Activated gamma-delta T cell treated with anti-CD3 and anti-CD28 coated beads, Interleukin-2, amount 50 U/mL, for 16 hours (primary cell): Measurements from ENCODE around the gene IFNA14.
"Not testable (repeated sequence)": the region's sequence is repeated elsewhere in the genome, so short reads cannot be mapped to it uniquely, and the experiment has no call there.

Source experiments
- DNase-seq: peaks from one replicate; pipeline ENCODE4 v3.0.0-alpha.2; 2020; ENCODE audit warnings: low read depth

Gene IFNA14

DNA sequence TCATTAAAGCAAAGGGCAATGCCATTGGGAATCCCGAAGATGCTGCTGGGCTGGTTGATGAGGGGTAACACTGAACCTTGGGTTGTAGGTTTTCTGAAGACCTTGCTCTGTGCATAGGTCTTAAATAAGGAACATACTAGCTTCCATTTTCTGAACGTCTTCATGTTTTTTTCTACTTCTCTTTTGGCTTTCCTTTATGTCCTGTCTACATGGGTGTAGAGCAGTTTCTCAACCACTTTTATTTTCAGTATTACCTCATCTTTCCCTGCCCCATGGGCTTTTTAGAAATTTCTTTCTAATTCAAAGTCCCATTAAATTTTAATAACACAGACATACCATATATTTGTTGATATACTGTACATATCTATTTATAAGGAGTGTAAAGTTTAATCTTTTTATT is at the start of gene IFNA14:
Gene IFNA14, minus strand, starts transcription at position 95 of the 400 bp plus-strand sequence. Its CDS starts 70 bp downstream, at position 25.
- DNase-seq, result no peak

DNA sequence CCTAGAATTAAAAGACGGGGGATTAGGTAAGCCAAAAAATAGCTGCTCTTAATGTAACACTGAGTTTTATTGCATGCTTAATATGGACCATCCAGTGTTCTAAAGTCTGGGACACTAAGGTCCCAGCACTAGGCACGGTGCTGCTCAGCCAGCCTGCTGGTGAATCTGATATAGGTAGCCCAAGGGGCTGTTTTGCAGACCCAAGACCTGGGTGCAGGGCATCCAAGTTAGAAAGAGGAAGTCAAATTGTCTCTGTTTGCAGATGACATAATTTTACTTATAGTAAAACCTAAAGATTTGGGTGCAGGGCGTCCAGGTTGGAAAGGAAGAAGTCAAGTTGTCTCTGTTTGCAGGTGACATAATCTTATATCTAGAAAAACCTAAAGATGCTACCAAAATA is 47.5 kb upstream of the IFNA14 start:
- no peak for DNase-seq

DNA sequence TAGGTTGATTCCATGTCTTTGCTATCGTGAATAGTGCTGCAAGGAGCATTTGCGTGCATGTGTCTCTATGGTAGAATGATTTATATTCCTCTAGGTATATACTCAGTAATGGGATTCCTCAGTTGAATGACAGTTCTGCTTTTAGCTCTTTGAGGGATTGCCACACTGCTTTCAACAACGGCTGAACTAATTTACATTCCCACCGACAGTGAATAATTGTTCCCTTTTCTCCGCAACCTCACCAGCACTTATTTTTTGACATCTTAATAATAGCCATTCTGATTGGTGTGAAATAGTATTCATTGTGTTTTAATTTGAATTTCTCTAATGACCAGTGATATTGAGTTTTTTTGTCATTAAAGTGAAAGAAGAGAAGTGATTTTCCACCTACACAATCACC is 46.9 kb upstream of the IFNA14 start:
- no peak for DNase-seq

DNA sequence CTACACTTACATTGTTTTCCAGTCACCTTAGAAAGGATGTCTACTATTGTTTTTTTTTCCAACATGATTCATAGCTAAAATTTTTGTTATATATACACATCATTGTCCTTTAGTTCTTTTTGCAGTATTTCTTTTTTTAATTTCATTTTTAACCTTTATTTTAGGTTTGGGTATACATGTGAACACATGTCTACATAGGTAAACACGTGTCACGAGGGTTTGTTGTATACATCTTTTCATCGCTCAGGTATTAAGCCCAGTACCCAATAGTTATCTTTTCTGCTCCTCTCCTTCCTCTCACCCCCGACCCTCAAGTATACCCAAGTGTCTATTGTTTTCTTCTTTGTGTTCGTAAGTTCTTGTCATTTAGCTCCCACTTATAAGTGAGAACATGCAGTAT is 46.3 kb upstream of the IFNA14 start:
- no peak for DNase-seq

DNA sequence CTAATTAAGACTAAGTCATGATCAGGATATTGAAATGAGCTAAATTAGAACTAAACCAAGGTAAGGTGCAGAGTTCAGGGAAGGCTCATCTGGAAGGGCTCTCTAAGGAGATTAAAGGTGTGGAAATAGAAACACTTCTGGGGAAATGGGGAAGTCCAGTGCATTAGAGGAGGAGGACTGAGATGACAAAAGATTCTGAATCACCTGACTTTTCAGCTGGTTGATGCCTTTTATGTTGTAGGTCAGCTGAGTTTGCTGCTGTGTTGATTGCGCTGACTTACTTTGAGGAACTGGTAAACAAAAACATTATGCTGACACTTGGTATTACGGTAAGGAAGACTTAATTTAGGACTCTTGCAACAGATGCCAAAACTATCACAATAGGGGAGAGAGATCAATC is 41.5 kb upstream of the IFNA14 start:
- no peak for DNase-seq

DNA sequence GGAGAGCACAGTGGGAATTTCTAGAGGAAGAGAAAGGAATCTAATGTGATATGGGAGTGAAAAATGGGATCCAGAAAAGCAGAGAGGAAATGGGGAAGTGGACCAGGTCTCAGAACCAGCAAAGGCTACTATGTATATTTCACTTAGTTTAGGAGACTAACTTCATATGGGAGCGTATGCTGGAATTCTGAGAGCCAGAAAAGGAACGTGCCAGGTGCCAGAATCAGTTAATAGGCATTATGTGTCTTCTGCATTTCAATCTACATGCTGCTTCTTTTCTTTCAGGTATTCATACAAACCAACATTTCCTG is 28.5 kb upstream of the IFNA14 start:
- no peak for DNase-seq

DNA sequence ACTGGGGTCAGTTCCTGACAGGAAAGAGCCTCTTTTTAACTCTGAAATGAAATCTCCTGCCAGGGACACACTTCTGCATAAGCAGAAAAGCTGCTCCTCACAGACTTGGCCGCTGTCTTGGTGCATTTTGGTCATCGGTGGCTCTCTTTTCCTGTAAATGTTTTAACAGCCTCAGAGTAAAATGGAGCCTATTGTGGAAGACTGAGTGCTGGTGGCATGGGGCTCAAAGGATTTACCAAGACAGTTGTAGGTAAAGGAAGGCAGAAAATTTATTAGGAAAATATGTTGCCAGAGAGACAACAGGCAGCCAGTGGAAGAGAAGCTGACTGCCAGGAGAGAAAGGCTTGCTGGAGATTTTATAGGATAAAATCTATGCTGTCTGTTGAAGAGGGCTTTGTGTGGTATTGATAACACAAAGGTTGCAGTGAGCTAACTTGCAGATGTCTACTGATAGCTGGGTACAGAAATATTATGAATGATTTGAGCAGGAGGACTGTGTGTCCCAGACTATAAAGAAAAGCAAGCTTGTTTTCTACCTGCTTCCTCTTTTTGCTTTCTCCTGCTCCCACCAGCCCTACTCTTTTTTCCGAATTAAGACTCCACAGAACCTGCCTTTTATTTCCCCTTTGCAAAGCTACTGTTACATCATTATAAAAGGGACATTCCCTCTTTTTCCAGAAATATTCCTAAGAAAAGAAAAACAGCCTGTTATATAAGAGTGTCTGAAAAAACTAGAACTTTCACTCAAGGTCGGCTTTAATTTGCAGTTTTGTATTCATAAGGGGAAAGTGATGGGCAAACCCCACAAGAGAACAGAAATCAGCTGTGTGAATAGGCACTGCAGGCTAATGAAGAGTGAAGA is 27.9 kb upstream of the IFNA14 start:
- DNase-seq, result no peak

DNA sequence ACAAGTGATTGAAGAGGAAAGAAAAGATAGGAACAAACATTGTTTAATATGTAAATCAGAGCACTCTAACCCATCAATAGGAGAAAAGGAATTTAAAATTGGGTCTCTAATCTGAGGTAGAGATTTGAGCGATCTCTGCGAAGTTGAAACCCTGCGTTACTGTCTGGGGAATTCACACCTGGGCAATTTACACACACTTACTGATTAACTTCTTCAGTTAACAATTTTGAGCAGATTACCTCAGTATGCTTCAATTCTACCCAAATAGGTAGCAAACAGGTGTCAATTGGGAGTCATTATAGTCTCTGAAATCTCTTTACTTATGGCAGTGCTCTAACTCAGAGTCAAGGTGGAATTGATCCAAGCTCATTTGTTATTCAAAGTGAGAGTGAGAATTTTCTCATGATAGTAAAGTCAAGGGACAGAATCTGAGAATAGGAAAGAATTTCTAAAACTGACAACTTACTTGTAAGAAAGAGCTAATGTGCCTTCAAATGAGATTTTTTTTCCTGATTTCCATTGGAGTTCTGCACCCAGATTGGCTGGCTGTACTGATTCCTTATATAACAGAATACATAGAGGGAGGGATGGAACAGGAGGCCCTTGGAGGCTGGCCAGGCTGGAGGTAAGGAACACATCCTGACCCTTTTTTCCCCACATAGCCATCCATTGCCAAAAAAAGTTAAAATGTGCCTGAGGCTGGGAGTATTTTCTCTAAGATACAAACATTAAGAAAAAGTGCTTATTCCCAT is 27.1 kb upstream of the IFNA14 start:
- DNase-seq, result no peak

DNA sequence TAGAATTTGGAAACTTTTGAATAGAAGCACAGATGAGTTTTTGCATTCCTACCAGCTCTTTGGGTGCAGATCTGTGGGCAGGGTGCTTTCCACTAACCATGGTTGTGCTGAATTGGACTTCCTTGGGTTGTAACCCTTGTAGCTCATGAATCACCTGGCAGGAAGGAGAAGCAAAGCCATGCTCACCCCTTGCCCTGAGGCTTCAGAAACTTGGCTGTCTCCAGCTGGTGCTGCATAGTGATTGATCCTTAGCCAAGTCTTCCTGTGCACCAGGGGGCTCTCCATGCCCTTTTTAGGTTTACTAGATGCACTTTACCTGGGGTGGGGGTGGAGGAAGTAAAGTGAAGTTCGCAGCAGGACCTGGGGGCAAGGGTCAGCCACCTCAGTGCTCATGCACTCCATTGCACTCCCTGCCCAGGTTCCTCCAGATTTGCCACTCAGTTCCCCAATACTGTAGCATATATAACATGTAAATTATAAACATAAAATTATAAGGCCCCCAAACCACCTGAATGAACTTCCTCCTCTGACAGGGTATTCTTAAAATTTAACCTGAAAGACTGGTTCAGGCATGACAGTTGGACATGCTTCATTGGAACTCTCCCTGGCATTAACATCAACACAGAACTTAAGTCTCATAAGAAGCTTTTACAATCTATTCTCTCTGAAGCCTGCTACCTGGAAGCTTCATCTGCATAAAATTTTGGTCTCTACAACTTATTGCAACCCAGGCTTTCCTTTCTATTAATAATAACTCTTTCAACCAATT is 25.8 kb upstream of the IFNA14 start:
- DNase-seq, result no peak

DNA sequence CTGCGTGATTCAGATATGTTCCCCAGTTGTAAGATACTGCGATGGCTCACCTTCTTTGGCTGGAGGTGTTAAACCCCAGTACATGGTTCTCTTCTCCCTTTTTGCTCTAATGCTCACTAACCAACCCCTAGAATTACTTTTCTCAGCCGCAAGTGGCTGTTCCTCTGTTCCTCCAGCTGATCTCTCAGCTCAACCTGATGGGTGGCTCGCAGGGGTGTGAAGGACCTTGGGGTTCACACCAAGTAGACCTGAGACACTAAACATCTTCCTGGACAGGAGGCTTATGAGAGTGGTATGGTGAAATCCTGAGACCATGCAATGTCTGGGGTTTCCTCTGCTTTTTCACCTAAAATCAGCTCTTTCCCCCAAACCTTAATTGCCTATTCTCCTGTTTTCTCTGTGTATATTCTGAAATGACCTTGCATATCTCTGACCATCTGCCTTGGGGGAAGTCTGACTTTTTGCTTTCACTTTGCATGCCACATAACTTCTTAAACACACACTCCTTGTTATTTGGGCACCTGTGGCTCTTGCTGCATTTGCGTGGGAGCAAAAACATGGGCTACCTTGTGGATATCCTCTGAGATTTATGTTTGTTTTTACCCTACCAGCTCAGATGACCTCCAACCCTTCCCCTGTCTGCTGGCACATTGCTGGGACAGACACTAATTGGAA is 15.9 kb upstream of the IFNA14 start:
- DNase-seq, result no peak

DNA sequence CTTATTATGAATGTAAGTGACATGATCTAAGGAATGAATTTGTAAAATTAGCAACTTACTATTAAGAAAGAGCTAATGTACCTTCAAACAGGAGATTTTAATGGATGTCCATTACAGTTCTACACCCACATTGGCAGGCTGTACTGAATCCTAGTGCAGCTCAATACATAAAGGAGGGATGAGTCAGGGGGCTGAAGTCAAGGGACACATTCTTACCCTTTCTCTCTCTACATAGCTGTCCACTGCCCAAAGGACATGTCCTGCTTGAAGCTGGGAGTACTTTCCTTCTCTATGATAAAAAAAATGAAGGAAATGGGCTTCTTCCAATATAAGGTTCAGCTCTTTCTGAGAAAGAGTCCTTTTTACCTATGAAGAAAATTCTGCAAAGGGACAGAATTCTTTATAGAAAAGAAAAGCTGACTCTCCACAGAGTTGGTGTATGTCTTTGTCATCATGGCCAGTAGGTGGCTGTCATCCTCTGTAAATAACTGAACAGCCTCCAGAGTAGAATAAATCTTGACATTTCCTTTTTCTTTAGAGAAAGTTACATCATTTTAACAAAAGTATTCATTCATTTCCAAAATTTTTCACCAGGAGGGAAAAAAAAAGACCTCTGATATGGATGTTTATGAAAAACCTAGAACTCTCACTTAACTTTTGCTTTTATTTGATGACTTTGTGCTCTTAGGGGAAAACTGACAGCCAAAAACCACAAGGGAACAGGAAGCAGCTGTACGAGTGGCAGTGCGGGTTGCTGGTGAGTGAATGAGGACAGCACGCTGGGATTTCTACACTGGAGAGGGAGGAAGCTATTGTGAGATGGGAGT is 13.1 kb upstream of the IFNA14 start:
- DNase-seq, result no peak

DNA sequence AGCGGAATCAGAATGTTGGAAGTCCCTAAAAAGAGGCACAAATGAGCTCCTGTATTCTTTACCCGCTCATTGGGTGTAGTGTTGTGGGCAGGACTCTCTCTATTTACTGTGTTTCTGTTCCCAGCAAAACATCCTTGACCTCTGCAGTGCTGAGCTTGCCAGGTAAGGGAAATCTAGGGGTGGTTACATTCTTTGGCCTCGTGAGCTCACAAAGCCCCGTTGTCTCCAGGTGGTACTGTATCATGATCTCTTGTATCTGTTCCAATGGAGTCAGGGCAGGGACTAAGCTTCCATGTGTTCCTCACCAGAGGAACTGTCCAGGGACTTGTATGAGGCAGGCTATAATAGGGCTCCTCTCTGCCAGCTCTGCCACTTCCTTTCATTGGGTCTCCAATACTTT is 11.8 kb upstream of the IFNA14 start:
- DNase-seq, result no peak

DNA sequence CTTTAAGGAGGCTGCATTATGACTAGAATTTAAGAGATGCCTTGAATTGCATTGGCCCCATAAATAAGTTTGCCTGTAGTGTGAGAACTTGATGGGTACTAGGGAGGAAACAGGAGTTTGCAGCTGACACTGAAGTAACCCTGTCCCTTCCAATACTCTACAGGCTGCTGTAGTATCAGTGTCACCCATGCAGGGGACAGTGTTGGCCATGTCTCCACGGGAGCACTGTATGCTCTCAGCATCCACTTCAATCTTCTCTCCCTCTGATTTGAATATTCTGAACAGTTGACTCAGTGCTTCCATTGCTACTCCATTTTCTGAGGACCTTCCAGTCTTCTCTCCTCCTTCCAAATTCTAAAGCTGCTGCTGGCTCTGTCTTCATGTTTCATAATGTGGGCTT is 11.4 kb upstream of the IFNA14 start:
- DNase-seq, result no peak

DNA sequence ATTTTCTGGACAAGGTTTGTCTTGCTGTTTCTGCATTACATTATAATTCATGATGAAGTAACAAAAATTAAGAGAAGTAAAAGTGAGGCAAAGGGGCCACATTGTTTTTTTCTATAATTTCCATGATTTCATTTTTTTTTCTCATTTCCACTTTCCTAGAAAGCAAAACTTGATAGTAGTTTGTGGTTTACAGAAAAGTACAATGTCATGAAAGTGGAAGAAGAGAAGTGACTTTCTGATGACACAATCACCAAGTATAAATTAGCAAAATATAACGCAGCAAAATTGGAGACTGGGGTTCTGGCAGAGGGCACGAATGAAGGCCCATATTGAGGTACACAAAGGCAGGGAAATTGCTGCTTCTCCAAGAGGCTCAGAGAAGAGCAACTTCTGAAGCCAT is 5.0 kb upstream of the IFNA14 start:
- no peak for DNase-seq

DNA sequence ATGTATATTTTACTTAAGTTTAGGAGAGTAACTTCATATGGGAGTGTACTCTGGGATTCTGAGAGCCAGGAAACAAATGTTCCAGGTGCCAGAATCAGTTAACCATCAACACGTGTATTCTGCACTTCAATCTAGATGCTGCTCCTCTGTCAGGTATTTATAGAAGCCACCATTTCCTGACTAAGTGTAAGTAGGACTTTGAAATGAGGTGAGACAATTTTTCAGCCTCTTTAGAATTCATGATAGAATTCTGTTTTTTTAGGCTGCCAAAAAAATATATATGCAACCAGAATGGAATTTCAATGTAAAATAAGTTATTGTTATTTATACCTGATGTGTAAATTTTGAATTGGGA is 3.5 kb downstream of the IFNA14 start:
- DNase-seq, result not testable (repeated sequence)

DNA sequence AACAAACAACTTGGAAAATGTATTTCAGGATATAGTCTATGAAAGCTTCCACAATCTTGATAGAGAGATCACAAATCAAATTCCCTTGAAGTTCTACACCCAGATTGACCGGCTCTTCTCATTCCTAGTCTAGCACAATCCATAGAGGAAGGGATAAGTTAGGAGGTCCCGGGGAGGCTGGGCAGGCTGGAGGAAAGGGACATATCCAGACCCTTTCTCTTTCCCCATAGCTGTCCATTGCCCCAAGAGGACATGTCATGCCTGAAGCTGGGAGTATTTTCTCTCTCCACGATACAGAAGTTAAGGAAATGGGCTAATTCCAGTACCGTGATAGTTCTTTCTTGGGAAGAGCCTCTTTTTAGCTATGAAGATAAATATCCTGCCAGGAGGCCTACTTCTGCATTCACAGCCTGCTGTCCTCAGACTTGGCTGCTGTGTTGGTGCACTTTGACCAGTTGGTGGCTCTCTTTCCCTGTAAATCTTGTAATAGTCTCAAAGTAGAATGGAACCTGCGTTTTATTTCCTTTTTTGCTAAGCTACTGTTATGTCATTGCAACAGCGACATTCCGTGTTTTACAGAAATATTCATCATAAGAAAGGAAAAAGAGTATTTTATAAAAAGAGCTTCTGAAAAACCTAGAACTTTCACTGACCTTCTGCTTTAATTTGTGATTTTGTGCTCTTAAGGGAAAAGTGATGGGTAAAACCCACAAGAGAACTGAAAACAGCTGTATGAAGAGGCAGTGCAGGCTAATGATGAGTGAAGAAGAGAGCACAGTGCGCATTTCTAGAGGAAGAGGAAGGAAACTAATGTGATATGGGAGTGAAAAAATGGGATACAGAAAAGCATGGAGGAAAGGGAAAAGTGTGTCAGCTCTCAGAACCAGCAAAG is 4.1 kb downstream of the IFNA14 start:
- not testable (repeated sequence) for DNase-seq

DNA sequence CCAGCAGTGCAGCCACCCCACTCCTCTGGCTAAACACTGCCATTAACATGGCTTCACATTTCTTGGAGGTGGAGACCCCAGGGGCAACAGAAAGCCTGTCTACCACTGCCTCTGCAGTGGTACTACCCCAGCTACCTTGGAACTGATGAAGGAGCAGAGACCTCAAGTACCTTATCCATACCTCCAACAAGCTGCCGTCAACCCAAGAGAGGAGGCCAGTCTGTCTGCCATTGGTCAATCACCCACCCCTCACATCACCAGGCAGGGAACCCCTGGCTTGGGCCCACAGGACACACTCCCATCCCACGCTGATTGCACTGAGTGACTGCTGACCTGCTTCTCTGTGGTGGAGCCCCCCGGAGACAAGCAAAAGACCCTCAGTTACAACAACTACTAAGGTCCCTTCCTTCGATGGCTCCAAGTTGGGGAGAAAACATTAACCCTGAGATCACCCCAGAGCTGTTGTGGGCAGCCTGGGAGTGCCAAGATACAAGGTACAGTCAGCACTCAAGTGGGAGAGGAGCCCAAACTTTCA is 5.6 kb downstream of the IFNA14 start:
- DNase-seq, result no peak

DNA sequence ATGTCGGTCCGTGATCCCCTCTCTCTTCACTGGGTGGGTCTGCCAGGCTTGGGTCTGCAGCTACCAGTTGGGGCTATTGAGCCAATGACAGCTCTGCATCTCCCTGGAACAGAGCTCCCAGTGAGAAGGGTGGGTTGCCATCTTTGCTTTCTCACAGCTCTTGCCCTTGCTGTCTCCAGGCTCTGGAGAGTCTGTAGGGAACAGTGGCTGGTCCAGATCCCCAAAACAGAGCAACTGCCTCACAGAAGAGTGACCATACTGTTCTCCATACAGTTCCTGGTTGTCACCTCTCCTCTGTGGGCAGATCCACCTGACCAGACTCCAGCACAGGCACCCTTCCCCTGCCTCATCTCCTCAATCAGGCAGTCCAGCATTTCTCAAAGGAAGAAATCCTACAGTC is 6.5 kb downstream of the IFNA14 start:
- no peak for DNase-seq

DNA sequence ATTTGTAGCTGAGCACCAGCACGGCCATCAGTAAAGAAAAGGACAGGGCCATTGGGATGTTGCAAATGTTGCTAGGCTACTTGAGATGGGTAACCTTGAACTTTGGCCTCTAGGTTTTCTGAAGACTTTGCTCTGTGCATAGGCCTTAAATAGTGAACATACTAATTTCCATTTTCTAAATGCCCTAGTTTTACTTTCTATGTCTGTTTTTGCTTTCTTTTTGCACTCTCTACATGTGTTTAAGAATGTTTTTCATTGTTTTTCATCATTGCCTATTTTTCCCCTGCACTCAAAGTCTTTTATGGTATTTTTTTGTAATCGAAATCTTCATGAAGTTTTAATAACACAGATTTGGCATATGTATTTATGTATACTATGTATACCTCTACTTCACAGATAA is 11.7 kb downstream of the IFNA14 start, which contains the start of gene IFNA17:
Gene IFNA17, minus strand, starts transcription at position 101 of the 400 bp plus-strand sequence. Its CDS starts 49 bp downstream, at position 52.
- DNase-seq, result no peak

DNA sequence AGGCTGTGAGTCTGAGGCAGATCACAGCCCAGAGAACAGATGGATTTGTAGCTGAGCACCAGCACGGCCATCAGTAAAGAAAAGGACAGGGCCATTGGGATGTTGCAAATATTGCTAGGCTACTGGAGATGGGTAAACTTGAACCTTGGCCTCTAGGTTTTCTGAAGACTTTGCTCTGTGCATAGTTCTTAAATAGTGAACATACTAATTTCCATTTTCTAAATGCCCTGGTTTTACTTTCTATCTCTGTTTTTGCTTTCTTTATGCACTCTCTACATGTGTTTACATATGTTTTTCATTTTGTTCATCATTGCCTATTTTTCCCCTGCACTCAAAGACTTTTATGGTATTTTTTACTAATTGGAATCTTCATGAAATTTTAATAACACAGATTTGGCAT is 22.6 kb downstream of the IFNA14 start, which contains the start of gene IFNA16:
Gene IFNA16, minus strand, starts transcription at position 101 of the 400 bp plus-strand sequence. Its CDS starts 6 bp downstream, at position 95.
- DNase-seq, result not testable (repeated sequence)
